Measurements from ENCODE around the gene MAGI2. TPM values are rescaled to one million over a fixed set of nuclear protein-coding genes. Genes with fewer than 3 reads are reported as not detected.
"Not testable (repeated sequence)": the region's sequence is repeated elsewhere in the genome, so short reads cannot be mapped to it uniquely, and the experiment has no call there.

The MAGI2 gene
- total and polyA plus RNA-seq, 2 experiments from 2014 or later: 10.4 to 26.4 TPM

DNA sequence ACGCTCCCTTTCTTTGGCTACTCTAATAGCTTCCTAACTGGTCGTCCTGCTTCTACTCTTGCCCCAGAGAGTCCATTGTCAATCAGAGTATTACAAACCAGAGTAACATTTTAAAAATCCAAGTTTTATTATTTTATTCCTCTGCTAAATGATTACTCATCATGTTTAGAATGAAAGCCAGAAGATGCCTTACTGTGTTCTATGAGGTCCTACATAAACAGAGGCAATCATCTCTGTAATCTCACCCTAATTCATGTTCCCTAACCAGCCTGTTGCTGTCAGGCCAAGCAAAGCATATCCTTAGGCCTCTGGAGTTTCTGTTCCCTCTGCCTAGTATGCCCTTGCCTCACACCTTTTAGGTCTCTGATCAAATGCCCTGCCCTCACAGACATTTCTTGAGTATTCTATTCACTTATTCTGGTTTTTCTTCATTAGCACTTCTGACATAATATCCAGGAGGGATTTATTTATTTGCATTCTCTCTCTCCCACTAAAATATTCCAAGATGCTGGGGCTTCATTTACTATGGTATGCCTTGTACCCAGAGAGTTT, 1157.3 kb downstream of the MAGI2 start:
- H3K27ac Mint-ChIP-seq: no peak overlapping the region
- no peaks in the 10 kb centered on the region for H3K27me3 Mint-ChIP-seq (ENCODE audit: insufficient read depth, low read depth, poor library complexity)
- no peaks in the 10 kb centered on the region for H3F3A ChIP-seq (replicated peaks; ENCODE audit: low read depth)
- no peaks in the 10 kb centered on the region for H3K4me1 ChIP-seq (ENCODE audit: insufficient read depth)
- H4K20me1 ChIP-seq (replicated peaks; ENCODE audit: insufficient read depth): 0 out of 2 replicates have a peak, but pooled peaks cover 3% of the 10 kb centered on the region
- H3K27me3 ChIP-seq (ENCODE audit: insufficient read depth): no peaks in the 10 kb centered on the region
- no peak overlapping the region for H3K4me3 Mint-ChIP-seq
- no peak overlapping the region for H3K27ac ChIP-seq (ENCODE audit: low read depth)
- H3K4me3 ChIP-seq: no peak overlapping the region
- no peak overlapping the region for H2AFZ ChIP-seq
- no peaks in the 10 kb centered on the region for H3K36me3 ChIP-seq (ENCODE audit: insufficient read depth)
- TF ChIP-seq STAT1 (IDR thresholded peaks at IDR 0.05; ENCODE audit: unreplicated experiment) (no peak), EZH2 (IDR thresholded peaks at IDR 0.05; ENCODE audit: low read depth, unreplicated experiment) (no peak)
- DNase-seq (ENCODE audit: low spot score) (no peak), ATAC-seq (no peak)
- no peaks in the 10 kb centered on the region for H3K36me3 Mint-ChIP-seq (ENCODE audit: low read depth)
- no peaks in the 10 kb centered on the region for H3K4me1 Mint-ChIP-seq
- H3K79me2 ChIP-seq (replicated peaks; ENCODE audit: insufficient read depth): no peaks in the 10 kb centered on the region
- H3K9me3 Mint-ChIP-seq: peaks cover 3% of the 10 kb centered on the region; the same call in 2 of the 3 replicates
- H3K9me2 ChIP-seq (ENCODE audit: insufficient read depth): no peaks in the 10 kb centered on the region
- H3K4me2 ChIP-seq: no peak overlapping the region

DNA sequence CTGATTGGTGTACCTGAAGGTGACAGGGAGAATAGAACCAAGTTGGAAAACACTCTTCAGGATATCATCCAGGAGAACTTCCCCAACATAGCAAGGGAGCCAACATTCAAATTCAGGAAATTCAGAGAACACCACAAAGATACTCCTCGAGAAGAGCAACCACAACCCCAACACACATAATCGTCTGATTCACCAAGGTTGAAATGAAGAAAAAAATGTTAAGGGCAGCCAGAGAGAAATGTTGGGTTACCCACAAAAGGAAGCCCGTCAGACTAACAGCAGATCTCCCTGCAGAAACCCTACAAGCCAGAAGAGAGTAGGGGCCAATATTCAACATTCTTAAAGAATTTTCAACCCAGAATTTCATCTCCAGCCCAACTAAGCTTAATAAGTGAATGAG, 1164.0 kb downstream of the MAGI2 start:
- not testable (repeated sequence) for H3K9me2 ChIP-seq (ENCODE audit: insufficient read depth); H3K4me1 ChIP-seq (ENCODE audit: insufficient read depth); H3K36me3 Mint-ChIP-seq (ENCODE audit: low read depth); H3K27ac ChIP-seq (ENCODE audit: low read depth); H3F3A ChIP-seq (replicated peaks; ENCODE audit: low read depth); DNase-seq (ENCODE audit: low spot score); H3K4me1 Mint-ChIP-seq; H3K79me2 ChIP-seq (replicated peaks; ENCODE audit: insufficient read depth); H3K27me3 Mint-ChIP-seq (ENCODE audit: insufficient read depth, low read depth, poor library complexity); H3K4me2 ChIP-seq; H2AFZ ChIP-seq; H3K4me3 ChIP-seq; ATAC-seq; H4K20me1 ChIP-seq (replicated peaks; ENCODE audit: insufficient read depth); H3K4me3 Mint-ChIP-seq; H3K36me3 ChIP-seq (ENCODE audit: insufficient read depth); H3K9me3 Mint-ChIP-seq; H3K27me3 ChIP-seq (ENCODE audit: insufficient read depth); H3K27ac Mint-ChIP-seq

DNA sequence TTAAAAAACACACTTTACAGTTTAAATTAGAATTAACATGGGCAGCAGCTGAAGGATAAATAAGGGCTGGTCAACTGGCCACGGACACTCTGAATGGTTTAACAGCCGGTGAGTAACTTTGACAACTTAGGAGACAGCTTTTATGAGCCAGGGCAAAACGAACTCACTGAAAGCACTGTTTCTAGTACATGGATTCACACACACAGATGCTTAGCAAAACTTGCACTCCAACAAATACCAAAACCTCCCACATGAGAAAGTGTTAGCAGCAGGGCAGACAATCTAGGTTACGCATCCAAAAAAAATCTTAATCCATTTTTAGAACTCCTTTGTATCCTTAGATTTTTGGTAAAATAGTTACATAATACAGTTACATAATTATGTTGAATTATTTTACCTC, 1168.5 kb downstream of the MAGI2 start:
- Histone ChIP-seq H3K27ac (ENCODE audit: low read depth) (no peak overlapping the region), H3K9me2 (ENCODE audit: insufficient read depth) (no peaks in the 10 kb centered on the region), H3K79me2 (replicated peaks; ENCODE audit: insufficient read depth) (no peaks in the 10 kb centered on the region), H2AFZ (no peak overlapping the region), H3K27me3 (ENCODE audit: insufficient read depth) (no peaks in the 10 kb centered on the region), H3K4me1 (ENCODE audit: insufficient read depth) (no peaks in the 10 kb centered on the region), H3K4me3 (no peak overlapping the region), H4K20me1 (replicated peaks; ENCODE audit: insufficient read depth) (no peaks in the 10 kb centered on the region), H3K36me3 (ENCODE audit: insufficient read depth) (no peaks in the 10 kb centered on the region), H3F3A (replicated peaks; ENCODE audit: low read depth) (no peaks in the 10 kb centered on the region), H3K4me2 (no peak overlapping the region)
- ATAC-seq (no peak), DNase-seq (ENCODE audit: low spot score) (no peak)
- Mint-ChIP-seq H3K9me3 (no peaks in the 10 kb centered on the region; the same call in 1 of the 3 replicates), H3K4me1 (peaks cover 9% of the 10 kb centered on the region), H3K27me3 (ENCODE audit: insufficient read depth, low read depth, poor library complexity) (peaks cover 6% of the 10 kb centered on the region), H3K27ac (no peak overlapping the region), H3K36me3 (ENCODE audit: low read depth) (no peaks in the 10 kb centered on the region; the same call in 2 of the 3 replicates), H3K4me3 (no peak overlapping the region)
- TF ChIP-seq ZNF114 (CRISPR knock-in tag; IDR thresholded peaks at IDR 0.05) (no peak), NANOG (IDR thresholded peaks at IDR 0.05; ENCODE audit: borderline replicate concordance) (no peak), EZH2 (IDR thresholded peaks at IDR 0.05; ENCODE audit: low read depth, unreplicated experiment) (no peak), CREB1 (CRISPR knock-in tag; IDR thresholded peaks at IDR 0.05; ENCODE audit: low read depth) (no peak), POLR2AphosphoS5 (IDR thresholded peaks at IDR 0.05; ENCODE audit: low read depth) (no peak), STAT1 (IDR thresholded peaks at IDR 0.05; ENCODE audit: unreplicated experiment) (no peak), EZH2phosphoT487 (IDR thresholded peaks at IDR 0.05; ENCODE audit: unreplicated experiment) (no peak), ZNF331 (CRISPR knock-in tag; IDR thresholded peaks at IDR 0.05; ENCODE audit: low read depth) (no peak)
- TF ChIP-seq, protein P1, sequence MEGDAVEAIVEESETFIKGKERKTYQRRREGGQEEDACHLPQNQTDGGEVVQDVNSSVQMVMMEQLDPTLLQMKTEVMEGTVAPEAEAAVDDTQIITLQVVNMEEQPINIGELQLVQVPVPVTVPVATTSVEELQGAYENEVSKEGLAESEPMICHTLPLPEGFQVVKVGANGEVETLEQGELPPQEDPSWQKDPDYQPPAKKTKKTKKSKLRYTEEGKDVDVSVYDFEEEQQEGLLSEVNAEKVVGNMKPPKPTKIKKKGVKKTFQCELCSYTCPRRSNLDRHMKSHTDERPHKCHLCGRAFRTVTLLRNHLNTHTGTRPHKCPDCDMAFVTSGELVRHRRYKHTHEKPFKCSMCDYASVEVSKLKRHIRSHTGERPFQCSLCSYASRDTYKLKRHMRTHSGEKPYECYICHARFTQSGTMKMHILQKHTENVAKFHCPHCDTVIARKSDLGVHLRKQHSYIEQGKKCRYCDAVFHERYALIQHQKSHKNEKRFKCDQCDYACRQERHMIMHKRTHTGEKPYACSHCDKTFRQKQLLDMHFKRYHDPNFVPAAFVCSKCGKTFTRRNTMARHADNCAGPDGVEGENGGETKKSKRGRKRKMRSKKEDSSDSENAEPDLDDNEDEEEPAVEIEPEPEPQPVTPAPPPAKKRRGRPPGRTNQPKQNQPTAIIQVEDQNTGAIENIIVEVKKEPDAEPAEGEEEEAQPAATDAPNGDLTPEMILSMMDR (conservative IDR thresholded peaks at IDR 0.05; ENCODE audit: low read depth in 2 of 2): no peak
- TF ChIP-seq, protein P2, sequence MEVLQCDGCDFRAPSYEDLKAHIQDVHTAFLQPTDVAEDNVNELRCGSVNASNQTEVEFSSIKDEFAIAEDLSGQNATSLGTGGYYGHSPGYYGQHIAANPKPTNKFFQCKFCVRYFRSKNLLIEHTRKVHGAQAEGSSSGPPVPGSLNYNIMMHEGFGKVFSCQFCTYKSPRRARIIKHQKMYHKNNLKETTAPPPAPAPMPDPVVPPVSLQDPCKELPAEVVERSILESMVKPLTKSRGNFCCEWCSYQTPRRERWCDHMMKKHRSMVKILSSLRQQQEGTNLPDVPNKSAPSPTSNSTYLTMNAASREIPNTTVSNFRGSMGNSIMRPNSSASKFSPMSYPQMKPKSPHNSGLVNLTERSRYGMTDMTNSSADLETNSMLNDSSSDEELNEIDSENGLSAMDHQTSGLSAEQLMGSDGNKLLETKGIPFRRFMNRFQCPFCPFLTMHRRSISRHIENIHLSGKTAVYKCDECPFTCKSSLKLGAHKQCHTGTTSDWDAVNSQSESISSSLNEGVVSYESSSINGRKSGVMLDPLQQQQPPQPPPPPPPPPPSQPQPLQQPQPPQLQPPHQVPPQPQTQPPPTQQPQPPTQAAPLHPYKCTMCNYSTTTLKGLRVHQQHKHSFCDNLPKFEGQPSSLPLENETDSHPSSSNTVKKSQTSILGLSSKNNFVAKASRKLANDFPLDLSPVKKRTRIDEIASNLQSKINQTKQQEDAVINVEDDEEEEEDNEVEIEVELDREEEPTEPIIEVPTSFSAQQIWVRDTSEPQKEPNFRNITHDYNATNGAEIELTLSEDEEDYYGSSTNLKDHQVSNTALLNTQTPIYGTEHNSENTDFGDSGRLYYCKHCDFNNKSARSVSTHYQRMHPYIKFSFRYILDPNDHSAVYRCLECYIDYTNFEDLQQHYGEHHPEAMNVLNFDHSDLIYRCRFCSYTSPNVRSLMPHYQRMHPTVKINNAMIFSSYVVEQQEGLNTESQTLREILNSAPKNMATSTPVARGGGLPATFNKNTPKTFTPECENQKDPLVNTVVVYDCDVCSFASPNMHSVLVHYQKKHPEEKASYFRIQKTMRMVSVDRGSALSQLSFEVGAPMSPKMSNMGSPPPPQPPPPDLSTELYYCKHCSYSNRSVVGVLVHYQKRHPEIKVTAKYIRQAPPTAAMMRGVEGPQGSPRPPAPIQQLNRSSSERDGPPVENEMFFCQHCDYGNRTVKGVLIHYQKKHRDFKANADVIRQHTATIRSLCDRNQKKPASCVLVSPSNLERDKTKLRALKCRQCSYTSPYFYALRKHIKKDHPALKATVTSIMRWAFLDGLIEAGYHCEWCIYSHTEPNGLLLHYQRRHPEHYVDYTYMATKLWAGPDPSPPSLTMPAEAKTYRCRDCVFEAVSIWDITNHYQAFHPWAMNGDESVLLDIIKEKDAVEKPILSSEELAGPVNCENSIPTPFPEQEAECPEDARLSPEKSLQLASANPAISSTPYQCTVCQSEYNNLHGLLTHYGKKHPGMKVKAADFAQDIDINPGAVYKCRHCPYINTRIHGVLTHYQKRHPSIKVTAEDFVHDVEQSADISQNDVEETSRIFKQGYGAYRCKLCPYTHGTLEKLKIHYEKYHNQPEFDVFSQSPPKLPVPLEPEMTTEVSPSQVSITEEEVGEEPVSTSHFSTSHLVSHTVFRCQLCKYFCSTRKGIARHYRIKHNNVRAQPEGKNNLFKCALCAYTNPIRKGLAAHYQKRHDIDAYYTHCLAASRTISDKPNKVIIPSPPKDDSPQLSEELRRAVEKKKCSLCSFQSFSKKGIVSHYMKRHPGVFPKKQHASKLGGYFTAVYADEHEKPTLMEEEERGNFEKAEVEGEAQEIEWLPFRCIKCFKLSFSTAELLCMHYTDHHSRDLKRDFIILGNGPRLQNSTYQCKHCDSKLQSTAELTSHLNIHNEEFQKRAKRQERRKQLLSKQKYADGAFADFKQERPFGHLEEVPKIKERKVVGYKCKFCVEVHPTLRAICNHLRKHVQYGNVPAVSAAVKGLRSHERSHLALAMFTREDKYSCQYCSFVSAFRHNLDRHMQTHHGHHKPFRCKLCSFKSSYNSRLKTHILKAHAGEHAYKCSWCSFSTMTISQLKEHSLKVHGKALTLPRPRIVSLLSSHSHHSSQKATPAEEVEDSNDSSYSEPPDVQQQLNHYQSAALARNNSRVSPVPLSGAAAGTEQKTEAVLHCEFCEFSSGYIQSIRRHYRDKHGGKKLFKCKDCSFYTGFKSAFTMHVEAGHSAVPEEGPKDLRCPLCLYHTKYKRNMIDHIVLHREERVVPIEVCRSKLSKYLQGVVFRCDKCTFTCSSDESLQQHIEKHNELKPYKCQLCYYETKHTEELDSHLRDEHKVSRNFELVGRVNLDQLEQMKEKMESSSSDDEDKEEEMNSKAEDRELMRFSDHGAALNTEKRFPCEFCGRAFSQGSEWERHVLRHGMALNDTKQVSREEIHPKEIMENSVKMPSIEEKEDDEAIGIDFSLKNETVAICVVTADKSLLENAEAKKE (CRISPR knock-in tag; IDR thresholded peaks at IDR 0.05): no peak
